Keratinocyte (primary cell): ENCODE results near the gene AP4B1. TPM values are rescaled to one million over a fixed set of nuclear protein-coding genes. Genes with fewer than 3 reads are reported as not detected.

Experiments
- DNase-seq: peaks from one replicate; pipeline ENCODE4 v3.0.0-alpha.2; 2011; ENCODE audit warnings: low read depth, missing footprints, low spot score
- FAIRE-seq: peaks from 2 replicates; lab custom pipeline; 2011; peaks lifted over from hg19 to GRCh38; lab: Jason Lieb, UNC
- H2AFZ ChIP-seq: 2 replicates; pipeline ENCODE4 v1.6.0; 2012; ENCODE audit warnings: low read length, control low read depth, inconsistent platforms; ENCODE audit not compliant: control insufficient read depth
- H3K27ac ChIP-seq: 2 replicates; pipeline ENCODE4 v1.5.1; 2011; ENCODE audit warnings: low read length; ENCODE audit not compliant: control insufficient read depth, insufficient read depth
- H3K27me3 ChIP-seq: 3 replicates; pipeline ENCODE4 v1.6.0; 2011; ENCODE audit warnings: low read length; ENCODE audit not compliant: control insufficient read depth, insufficient read depth; ENCODE audit errors: extremely low read depth
- H3K36me3 ChIP-seq, 2 experiments: 2 replicates in 1 of 2; 3 replicates in 1 of 2; pipeline ENCODE4 v1.5.1; 2011; ENCODE audit warnings: low read length in 2 of 2, mild to moderate bottlenecking in 1 of 2; ENCODE audit not compliant: control insufficient read depth in 2 of 2, insufficient read depth in 2 of 2; ENCODE audit errors: extremely low read depth in 1 of 2
- H3K4me1 ChIP-seq: 3 replicates; pipeline ENCODE4 v1.5.1; 2011; ENCODE audit warnings: low read length; ENCODE audit not compliant: control insufficient read depth, insufficient read depth; ENCODE audit errors: extremely low read depth
- H3K4me2 ChIP-seq: 3 replicates; pipeline ENCODE4 v1.6.0; 2011; ENCODE audit warnings: low read depth, low read length; ENCODE audit not compliant: control insufficient read depth, insufficient read depth; ENCODE audit errors: extremely low read depth
- H3K4me3 ChIP-seq, 3 experiments: fragments of 200-600 bp in 1 of 3; sonication (generic) in 1 of 3; 2 replicates in 2 of 3; 3 replicates in 1 of 3; pipeline ENCODE4 v1.5.1; 2011 to 2016; ENCODE audit warnings: low read length in 3 of 3, mild to moderate bottlenecking in 3 of 3, control low read depth in 2 of 3, inconsistent platforms in 1 of 3, low read depth in 1 of 3, mixed read lengths in 1 of 3, mixed run types in 1 of 3, moderate library complexity in 1 of 3; ENCODE audit not compliant: control insufficient read depth in 2 of 3, insufficient read depth in 2 of 3; ENCODE audit errors: extremely low read depth in 1 of 3
- H3K79me2 ChIP-seq: 2 replicates; pipeline ENCODE4 v1.6.0; 2012; ENCODE audit warnings: low read length; ENCODE audit not compliant: control insufficient read depth, insufficient read depth
- H3K9ac ChIP-seq: 3 replicates; pipeline ENCODE4 v1.6.0; 2011; ENCODE audit warnings: low read length; ENCODE audit not compliant: control insufficient read depth, insufficient read depth; ENCODE audit errors: extremely low read depth
- H3K9me1 ChIP-seq: 3 replicates; pipeline ENCODE4 v1.6.0; 2011; ENCODE audit warnings: low read length; ENCODE audit not compliant: control insufficient read depth, insufficient read depth; ENCODE audit errors: extremely low read depth
- H3K9me3 ChIP-seq: 2 replicates; pipeline ENCODE4 v1.5.1; 2012; ENCODE audit warnings: low read depth, low read length; ENCODE audit not compliant: control insufficient read depth
- H4K20me1 ChIP-seq: 3 replicates; pipeline ENCODE4 v1.6.0; 2011; ENCODE audit warnings: low read length; ENCODE audit not compliant: control insufficient read depth, insufficient read depth; ENCODE audit errors: extremely low read depth
- EZH2 ChIP-seq: IDR thresholded peaks from one replicate; pipeline ENCODE4 v1.6.1; 2012; ENCODE audit warnings: inconsistent platforms, mild to moderate bottlenecking, low read length, moderate library complexity
- dilution Hi-C: fragments of 300-500 bp; cut with MboI; formaldehyde crosslinking; loops from one replicate; pipeline ENCODE4 v1.7.0; 2020; ENCODE audit warnings: low sequenced_read_pairs; ENCODE audit not compliant: extremely low pct_ligation_motif_present
- polyA plus RNA-seq, 5 experiments: library from polyadenylated mRNA; depleted of rRNA in 3 of 5; stranded (reverse) in 3 of 5; stranded (forward) in 1 of 5; unstranded in 1 of 5; fragments of >200 nt; gene quantifications; 1 replicate in 1 of 5; 2 replicates in 3 of 5; 3 replicates in 1 of 5; pipeline versions ENCODE4 v1.2.1 to v1.2.3, GENCODE V29; 2011 to 2012; ENCODE audit warnings: missing spikeins in 2 of 5, low read depth in 1 of 5, low replicate concordance in 1 of 5
- TF ChIP-seq, protein P1 (sequence below), 3 experiments: IDR thresholded peaks in 1 of 3; conservative IDR thresholded peaks in 1 of 3; optimal IDR thresholded peaks in 1 of 3; 2 replicates in 2 of 3; 3 replicates in 1 of 3; pipeline versions ENCODE3 to v1.5.1; 2011; ENCODE audit warnings: low read length in 3 of 3, mild to moderate bottlenecking in 3 of 3, moderate library complexity in 2 of 3, control low read depth in 1 of 3, inconsistent platforms in 1 of 3; ENCODE audit not compliant: insufficient read depth in 2 of 3; ENCODE audit errors: extremely low read depth in 1 of 3

The AP4B1 gene
- polyA plus RNA-seq, 1 donor (not counting 4 experiments of a cell fraction or from before 2014, with no cell fraction given): 16.5 TPM

DNA sequence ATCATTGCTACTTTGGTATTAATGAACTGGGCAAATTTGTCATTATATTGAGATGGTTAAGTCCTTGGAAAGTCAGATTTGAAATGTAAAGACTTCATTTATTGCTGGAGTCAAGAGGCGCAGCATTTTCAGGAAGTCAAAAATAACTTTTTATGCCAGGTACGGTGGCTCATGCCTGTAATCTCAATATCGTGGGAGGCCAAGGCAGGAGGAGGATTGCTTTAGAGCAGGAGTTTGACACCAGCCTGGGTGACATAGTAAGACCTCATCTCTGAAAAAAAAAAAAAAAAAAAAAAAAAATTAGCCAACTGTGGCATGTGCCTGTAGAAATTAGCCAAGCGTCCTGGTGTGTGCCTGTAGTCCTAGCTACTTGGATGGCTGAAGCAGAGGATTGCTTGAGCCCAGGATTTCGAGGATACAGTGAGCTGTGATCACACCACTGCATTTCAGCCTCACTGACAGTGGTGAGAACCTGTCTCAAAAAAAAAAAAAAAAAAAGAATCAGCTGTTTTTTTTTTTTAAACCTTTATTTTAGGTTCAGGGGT, 30.0 kb upstream of the AP4B1 start:
- FAIRE-seq (no peak), DNase-seq (no peak)
- Histone ChIP-seq H3K4me2 (no peak overlapping the region), H3K9me1 (peaks cover 3% of the 10 kb centered on the region), H3K9me3 (no peaks in the 10 kb centered on the region), H3K27ac (no peak overlapping the region), H3K4me3 (no peak overlapping the region), H3K27me3 (no peaks in the 10 kb centered on the region), H2AFZ (no peak overlapping the region), H3K9ac (no peak overlapping the region), H3K4me1 (peaks cover 15% of the 10 kb centered on the region), H4K20me1 (peaks cover 2% of the 10 kb centered on the region), H3K36me3 (no peaks in the 10 kb centered on the region), H3K79me2 (peaks cover 94% of the 10 kb centered on the region)
- TF ChIP-seq EZH2: no peak
- dilution Hi-C loops: no loop called here

DNA sequence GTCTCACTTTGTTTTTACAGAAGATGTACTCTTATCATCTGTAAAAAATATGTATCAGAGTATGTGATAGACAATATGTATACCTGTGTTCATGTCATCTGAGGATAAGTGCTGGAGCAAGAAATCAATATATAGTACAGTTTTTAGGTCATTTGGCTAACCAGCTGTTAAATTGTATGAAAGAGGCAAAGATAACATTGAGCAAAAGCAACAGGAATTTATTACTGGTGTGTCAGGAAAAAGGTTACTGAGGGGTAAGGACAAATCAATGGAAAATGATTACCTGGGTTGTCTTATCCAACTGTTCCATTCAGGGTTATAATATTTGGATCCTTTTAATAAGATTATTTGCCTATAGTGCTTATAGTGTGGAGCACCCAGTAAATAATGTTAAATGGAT, 29.4 kb upstream of the AP4B1 start:
- Histone ChIP-seq H3K4me1 (peaks cover 15% of the 10 kb centered on the region), H3K9me3 (no peaks in the 10 kb centered on the region), H2AFZ (no peak overlapping the region), H3K4me3 (no peak overlapping the region), H3K79me2 (peaks cover 89% of the 10 kb centered on the region), H3K4me2 (no peak overlapping the region), H4K20me1 (peaks cover 2% of the 10 kb centered on the region), H3K27ac (no peak overlapping the region), H3K27me3 (no peaks in the 10 kb centered on the region), H3K36me3 (no peaks in the 10 kb centered on the region), H3K9me1 (peaks cover 3% of the 10 kb centered on the region), H3K9ac (no peak overlapping the region)
- TF ChIP-seq EZH2: no peak
- TF ChIP-seq, protein P1, sequence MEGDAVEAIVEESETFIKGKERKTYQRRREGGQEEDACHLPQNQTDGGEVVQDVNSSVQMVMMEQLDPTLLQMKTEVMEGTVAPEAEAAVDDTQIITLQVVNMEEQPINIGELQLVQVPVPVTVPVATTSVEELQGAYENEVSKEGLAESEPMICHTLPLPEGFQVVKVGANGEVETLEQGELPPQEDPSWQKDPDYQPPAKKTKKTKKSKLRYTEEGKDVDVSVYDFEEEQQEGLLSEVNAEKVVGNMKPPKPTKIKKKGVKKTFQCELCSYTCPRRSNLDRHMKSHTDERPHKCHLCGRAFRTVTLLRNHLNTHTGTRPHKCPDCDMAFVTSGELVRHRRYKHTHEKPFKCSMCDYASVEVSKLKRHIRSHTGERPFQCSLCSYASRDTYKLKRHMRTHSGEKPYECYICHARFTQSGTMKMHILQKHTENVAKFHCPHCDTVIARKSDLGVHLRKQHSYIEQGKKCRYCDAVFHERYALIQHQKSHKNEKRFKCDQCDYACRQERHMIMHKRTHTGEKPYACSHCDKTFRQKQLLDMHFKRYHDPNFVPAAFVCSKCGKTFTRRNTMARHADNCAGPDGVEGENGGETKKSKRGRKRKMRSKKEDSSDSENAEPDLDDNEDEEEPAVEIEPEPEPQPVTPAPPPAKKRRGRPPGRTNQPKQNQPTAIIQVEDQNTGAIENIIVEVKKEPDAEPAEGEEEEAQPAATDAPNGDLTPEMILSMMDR (optimal IDR thresholded peaks at IDR 0.05 in 1 of 3, IDR thresholded peaks at IDR 0.05 in 1 of 3, conservative IDR thresholded peaks at IDR 0.05 in 1 of 3; ENCODE audit: extremely low read depth in 1 of 3, insufficient read depth in 2 of 3, low read length in 3 of 3): no peak
- DNase-seq (no peak), FAIRE-seq (no peak)
- dilution Hi-C loops: no loop called here

DNA sequence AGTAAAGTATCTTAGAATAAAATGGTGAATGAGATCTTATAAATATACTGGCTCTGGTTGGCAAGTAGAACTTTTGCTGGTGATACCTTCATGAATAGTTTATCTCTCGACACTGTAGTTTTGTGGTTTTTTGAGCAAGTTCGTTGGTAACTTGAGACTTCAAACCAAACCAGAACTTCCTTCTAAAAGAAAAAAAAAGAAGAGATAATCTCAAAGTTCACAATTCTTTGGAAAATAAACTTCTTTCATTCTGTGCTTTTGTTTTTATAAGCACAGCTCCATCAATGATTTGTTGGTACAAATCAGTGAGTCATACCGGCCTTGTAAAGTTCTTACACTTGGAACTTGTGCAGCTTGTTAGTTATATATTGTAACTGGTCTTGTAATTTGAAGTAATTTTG, 26.9 kb upstream of the AP4B1 start:
- H3K4me3 ChIP-seq: peak overlapping the region in 2 of 3 experiments; percentile 2 to 89

More for the DNA sequence above, 26.9 kb upstream of the AP4B1 start:
- Histone ChIP-seq H3K27ac (peak overlapping the region; percentile 94), H3K4me1 (peaks cover 21% of the 10 kb centered on the region), H3K79me2 (peaks cover 64% of the 10 kb centered on the region), H4K20me1 (peaks cover 2% of the 10 kb centered on the region), H2AFZ (no peak overlapping the region), H3K27me3 (no peaks in the 10 kb centered on the region), H3K9me1 (no peaks in the 10 kb centered on the region), H3K9me3 (no peaks in the 10 kb centered on the region), H3K36me3 (no peaks in the 10 kb centered on the region), H3K9ac (peak overlapping the region; percentile 94), H3K4me2 (peak overlapping the region; percentile 100)
- FAIRE-seq (no peak), DNase-seq (no peak)
- no peak for TF ChIP-seq EZH2
- TF ChIP-seq, protein P1 (optimal IDR thresholded peaks at IDR 0.05 in 1 of 3, IDR thresholded peaks at IDR 0.05 in 1 of 3, conservative IDR thresholded peaks at IDR 0.05 in 1 of 3; ENCODE audit: extremely low read depth in 1 of 3, insufficient read depth in 2 of 3, low read length in 3 of 3): no peak
- dilution Hi-C loops: no loop called here
